ENCODE results near the gene ANK3.

ANK3 gene

DNA sequence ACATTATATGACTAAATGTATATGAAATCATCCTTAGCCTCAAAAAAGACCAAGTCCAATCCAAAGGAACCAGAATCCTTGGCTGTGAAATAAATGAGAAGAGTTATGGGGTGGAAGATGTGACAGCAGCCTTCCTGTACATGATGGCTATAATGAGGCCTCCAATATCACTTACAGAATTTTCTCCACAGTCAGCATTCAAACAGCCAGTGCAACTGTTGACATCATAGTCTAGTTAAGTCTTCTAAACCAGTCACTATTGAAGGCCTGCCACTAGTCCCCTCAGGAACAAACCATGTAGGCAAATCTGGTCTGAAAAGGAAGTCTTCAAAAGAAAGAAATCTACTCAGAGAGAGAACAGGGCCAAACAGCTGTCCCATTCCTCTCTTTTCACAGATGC, 263.8 kb downstream of the ANK3 start:
- Histone ChIP-seq H3K36me3 (ENCODE audit: control insufficient read depth in 1 of 2, insufficient read depth in 2 of 2, low read depth in 1 of 2, low read length in 2 of 2) (no peaks in the 10 kb centered on the region), H3K79me1 (replicated peaks; ENCODE audit: low read length, poor library complexity, severe bottlenecking) (no peaks in the 10 kb centered on the region), H3K4me2 (ENCODE audit: low read length, poor library complexity, severe bottlenecking) (no peak overlapping the region), H3K14ac (ENCODE audit: low read length in 2 of 2) (no peak overlapping the region), H2AFZ (ENCODE audit: low read depth, low read length) (no peak overlapping the region), H2AK5ac (ENCODE audit: low read length, severe bottlenecking) (no peak overlapping the region), H4K8ac (ENCODE audit: low read length) (no peak overlapping the region), H3K4me1 (ENCODE audit: control insufficient read depth, insufficient read depth, low read depth, low read length) (peaks cover 2% of the 10 kb centered on the region), H2BK15ac (ENCODE audit: low read depth, poor library complexity, severe bottlenecking) (no peak overlapping the region), H3K18ac (ENCODE audit: low read depth in 1 of 2, low read length in 2 of 2) (no peak overlapping the region), H3K9me3 (ENCODE audit: control insufficient read depth, low read length) (no peaks in the 10 kb centered on the region), H3K23ac (ENCODE audit: low read length in 2 of 2) (no peak overlapping the region), H3K27me3 (ENCODE audit: control insufficient read depth in 1 of 2, insufficient read depth in 1 of 2, low read length in 2 of 2) (no peaks in the 10 kb centered on the region), H3K4ac (ENCODE audit: low read depth in 1 of 2, low read length in 2 of 2) (no peak overlapping the region), H2BK5ac (ENCODE audit: low read depth, low read length, poor library complexity, severe bottlenecking) (no peak overlapping the region), H3K4me3 (ENCODE audit: insufficient read depth in 1 of 2, low read depth in 1 of 2, low read length in 2 of 2) (no peak overlapping the region), H3K9ac (ENCODE audit: low read length) (no peak overlapping the region), H3K27ac (ENCODE audit: low read length, poor library complexity, severe bottlenecking) (no peak overlapping the region), H2BK120ac (ENCODE audit: low read depth, low read length) (no peak overlapping the region), H2BK12ac (ENCODE audit: low read length in 2 of 2) (no peak overlapping the region), H4K91ac (ENCODE audit: low read length) (no peak overlapping the region)
- DNase-seq: no peak

- no peak overlapping the region for H2BK5ac ChIP-seq (ENCODE audit: low read depth, low read length, poor library complexity, severe bottlenecking)
- H3K4me2 ChIP-seq (ENCODE audit: low read length, poor library complexity, severe bottlenecking): no peak overlapping the region
- H3K23ac ChIP-seq (ENCODE audit: low read length in 2 of 2): no peak overlapping the region
- no peak overlapping the region for H3K18ac ChIP-seq (ENCODE audit: low read depth in 1 of 2, low read length in 2 of 2)
- no peak overlapping the region for H3K4ac ChIP-seq (ENCODE audit: low read depth in 1 of 2, low read length in 2 of 2)
- no peak overlapping the region for H2BK15ac ChIP-seq (ENCODE audit: low read depth, poor library complexity, severe bottlenecking)
- no peak overlapping the region for H2BK120ac ChIP-seq (ENCODE audit: low read depth, low read length)
- H3K4me3 ChIP-seq (ENCODE audit: insufficient read depth in 1 of 2, low read depth in 1 of 2, low read length in 2 of 2): no peak overlapping the region
- no peaks in the 10 kb centered on the region for H3K4me1 ChIP-seq (ENCODE audit: control insufficient read depth, insufficient read depth, low read depth, low read length)
- H3K79me1 ChIP-seq (replicated peaks; ENCODE audit: low read length, poor library complexity, severe bottlenecking): no peaks in the 10 kb centered on the region
- H2BK12ac ChIP-seq (ENCODE audit: low read length in 2 of 2): no peak overlapping the region
- H3K27me3 ChIP-seq (ENCODE audit: control insufficient read depth in 1 of 2, insufficient read depth in 1 of 2, low read length in 2 of 2): no peaks in the 10 kb centered on the region
- no peak overlapping the region for H3K14ac ChIP-seq (ENCODE audit: low read length in 2 of 2)
- no peak overlapping the region for H3K27ac ChIP-seq (ENCODE audit: low read length, poor library complexity, severe bottlenecking)
- no peaks in the 10 kb centered on the region for H3K9me3 ChIP-seq (ENCODE audit: control insufficient read depth, low read length)
- no peak overlapping the region for H2AFZ ChIP-seq (ENCODE audit: low read depth, low read length)
- H4K8ac ChIP-seq (ENCODE audit: low read length): no peak overlapping the region
- no peak overlapping the region for H2AK5ac ChIP-seq (ENCODE audit: low read length, severe bottlenecking)
- no peaks in the 10 kb centered on the region for H3K36me3 ChIP-seq (ENCODE audit: control insufficient read depth in 1 of 2, insufficient read depth in 2 of 2, low read depth in 1 of 2, low read length in 2 of 2)
- H4K91ac ChIP-seq (ENCODE audit: low read length): no peak overlapping the region
- DNase-seq: no peak
- H3K9ac ChIP-seq (ENCODE audit: low read length): no peak overlapping the region
- WGBS: 84% methylated on average over 3 of the region's 5 CpGs
Measured at GRCh38 chr10:60124536-60124935, 265.1 kb downstream of the ANK3 start.

GRCh38 chr10:60123668-60124067, 266.0 kb downstream of the ANK3 start:
- Histone ChIP-seq H3K36me3 (ENCODE audit: control insufficient read depth in 1 of 2, insufficient read depth in 2 of 2, low read depth in 1 of 2, low read length in 2 of 2) (no peaks in the 10 kb centered on the region), H3K9ac (ENCODE audit: low read length) (peak overlapping the region; percentile 45), H3K27me3 (ENCODE audit: control insufficient read depth in 1 of 2, insufficient read depth in 1 of 2, low read length in 2 of 2) (no peaks in the 10 kb centered on the region), H3K9me3 (ENCODE audit: control insufficient read depth, low read length) (no peaks in the 10 kb centered on the region), H2AK5ac (ENCODE audit: low read length, severe bottlenecking) (no peak overlapping the region), H2BK120ac (ENCODE audit: low read depth, low read length) (no peak overlapping the region), H3K27ac (ENCODE audit: low read length, poor library complexity, severe bottlenecking) (no peak overlapping the region), H3K79me1 (replicated peaks; ENCODE audit: low read length, poor library complexity, severe bottlenecking) (no peaks in the 10 kb centered on the region), H3K4me2 (ENCODE audit: low read length, poor library complexity, severe bottlenecking) (no peak overlapping the region), H2BK5ac (ENCODE audit: low read depth, low read length, poor library complexity, severe bottlenecking) (no peak overlapping the region), H3K14ac (ENCODE audit: low read length in 2 of 2) (no peak overlapping the region), H3K23ac (ENCODE audit: low read length in 2 of 2) (no peak overlapping the region), H3K4me1 (ENCODE audit: control insufficient read depth, insufficient read depth, low read depth, low read length) (no peaks in the 10 kb centered on the region), H3K4ac (ENCODE audit: low read depth in 1 of 2, low read length in 2 of 2) (no peak overlapping the region), H4K91ac (ENCODE audit: low read length) (no peak overlapping the region), H2AFZ (ENCODE audit: low read depth, low read length) (no peak overlapping the region), H3K4me3 (ENCODE audit: insufficient read depth in 1 of 2, low read depth in 1 of 2, low read length in 2 of 2) (peak overlapping the region in 1 of 2 experiments; percentile 45), H3K18ac (ENCODE audit: low read depth in 1 of 2, low read length in 2 of 2) (no peak overlapping the region), H4K8ac (ENCODE audit: low read length) (no peak overlapping the region), H2BK15ac (ENCODE audit: low read depth, poor library complexity, severe bottlenecking) (no peak overlapping the region), H2BK12ac (ENCODE audit: low read length in 2 of 2) (no peak overlapping the region)
- WGBS: 58% methylated on average over 2 of the region's 2 CpGs
- DNase-seq: peak; percentile 30

GRCh38 chr10:60123172-60123571, 266.5 kb downstream of the ANK3 start:
- Histone ChIP-seq H2AFZ (ENCODE audit: low read depth, low read length) (no peak overlapping the region), H2BK12ac (ENCODE audit: low read length in 2 of 2) (no peak overlapping the region), H2BK15ac (ENCODE audit: low read depth, poor library complexity, severe bottlenecking) (no peak overlapping the region), H3K4me2 (ENCODE audit: low read length, poor library complexity, severe bottlenecking) (no peak overlapping the region), H3K23ac (ENCODE audit: low read length in 2 of 2) (no peak overlapping the region), H4K8ac (ENCODE audit: low read length) (no peak overlapping the region), H3K4me1 (ENCODE audit: control insufficient read depth, insufficient read depth, low read depth, low read length) (no peaks in the 10 kb centered on the region), H3K27ac (ENCODE audit: low read length, poor library complexity, severe bottlenecking) (no peak overlapping the region), H3K36me3 (ENCODE audit: control insufficient read depth in 1 of 2, insufficient read depth in 2 of 2, low read depth in 1 of 2, low read length in 2 of 2) (no peaks in the 10 kb centered on the region), H3K4me3 (ENCODE audit: insufficient read depth in 1 of 2, low read depth in 1 of 2, low read length in 2 of 2) (peak overlapping the region in 1 of 2 experiments; percentile 45), H3K14ac (ENCODE audit: low read length in 2 of 2) (no peak overlapping the region), H3K9ac (ENCODE audit: low read length) (peak overlapping the region; percentile 45), H3K27me3 (ENCODE audit: control insufficient read depth in 1 of 2, insufficient read depth in 1 of 2, low read length in 2 of 2) (no peaks in the 10 kb centered on the region), H4K91ac (ENCODE audit: low read length) (no peak overlapping the region), H2AK5ac (ENCODE audit: low read length, severe bottlenecking) (no peak overlapping the region), H2BK120ac (ENCODE audit: low read depth, low read length) (no peak overlapping the region), H2BK5ac (ENCODE audit: low read depth, low read length, poor library complexity, severe bottlenecking) (no peak overlapping the region), H3K79me1 (replicated peaks; ENCODE audit: low read length, poor library complexity, severe bottlenecking) (no peaks in the 10 kb centered on the region), H3K4ac (ENCODE audit: low read depth in 1 of 2, low read length in 2 of 2) (no peak overlapping the region), H3K9me3 (ENCODE audit: control insufficient read depth, low read length) (no peaks in the 10 kb centered on the region), H3K18ac (ENCODE audit: low read depth in 1 of 2, low read length in 2 of 2) (no peak overlapping the region)
- 0% methylated on average over 1 of the region's 3 CpGs for WGBS
- DNase-seq: peak; percentile 71

All from mesenchymal stem cell (in vitro differentiated cells and primary cell).